22Rv1 (cell line): ENCODE results near the gene CAND1.

Experiments used
- ZFX ChIP-seq: fragments of 450-650 bp; IDR thresholded peaks from 2 replicates; pipeline ENCODE4 v1.6.1; 2017; ENCODE audit warnings: antibody characterized with exemption, borderline replicate concordance
- TF ChIP-seq, protein P1 (sequence below): fragments of 450-650 bp; IDR thresholded peaks from 2 replicates; pipeline ENCODE4 v1.5.1; 2017; ENCODE audit warnings: mild to moderate bottlenecking

- TF ChIP-seq, protein P1, sequence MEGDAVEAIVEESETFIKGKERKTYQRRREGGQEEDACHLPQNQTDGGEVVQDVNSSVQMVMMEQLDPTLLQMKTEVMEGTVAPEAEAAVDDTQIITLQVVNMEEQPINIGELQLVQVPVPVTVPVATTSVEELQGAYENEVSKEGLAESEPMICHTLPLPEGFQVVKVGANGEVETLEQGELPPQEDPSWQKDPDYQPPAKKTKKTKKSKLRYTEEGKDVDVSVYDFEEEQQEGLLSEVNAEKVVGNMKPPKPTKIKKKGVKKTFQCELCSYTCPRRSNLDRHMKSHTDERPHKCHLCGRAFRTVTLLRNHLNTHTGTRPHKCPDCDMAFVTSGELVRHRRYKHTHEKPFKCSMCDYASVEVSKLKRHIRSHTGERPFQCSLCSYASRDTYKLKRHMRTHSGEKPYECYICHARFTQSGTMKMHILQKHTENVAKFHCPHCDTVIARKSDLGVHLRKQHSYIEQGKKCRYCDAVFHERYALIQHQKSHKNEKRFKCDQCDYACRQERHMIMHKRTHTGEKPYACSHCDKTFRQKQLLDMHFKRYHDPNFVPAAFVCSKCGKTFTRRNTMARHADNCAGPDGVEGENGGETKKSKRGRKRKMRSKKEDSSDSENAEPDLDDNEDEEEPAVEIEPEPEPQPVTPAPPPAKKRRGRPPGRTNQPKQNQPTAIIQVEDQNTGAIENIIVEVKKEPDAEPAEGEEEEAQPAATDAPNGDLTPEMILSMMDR = no peak
- TF ChIP-seq ZFX = no peak
Observed at GRCh38 chr12:67365131-67365530, 96.0 kb downstream of the CAND1 start.
